ENCODE data around the gene ALG9.

Gene ALG9

GRCh38 chr11:111766834-111767142 is 104.6 kb downstream of the ALG9 start:
- no peak for TF ChIP-seq CTCF (conservative IDR thresholded peaks at IDR 0.05; ENCODE audit: control insufficient read depth, insufficient read depth, low read depth, low read length)
- peak overlapping the region; percentile 90 for H3K4me3 ChIP-seq (ENCODE audit: control insufficient read depth, low read depth, low read length)
- DNase-seq (ENCODE audit: low read depth): no peak

GRCh38 chr11:111765984-111766833 is 105.2 kb downstream of the ALG9 start, which contains the start of gene PPP2R1B:
TSS of gene PPP2R1B (minus strand) at chr11:111766389. CDS start at chr11:111766361, 28 bp downstream.
- no peak for TF ChIP-seq CTCF (conservative IDR thresholded peaks at IDR 0.05; ENCODE audit: control insufficient read depth, insufficient read depth, low read depth, low read length)
- peak; percentile 62 for DNase-seq (ENCODE audit: low read depth)
- peak within 1 kb of the TSS; percentile 90 for H3K4me3 ChIP-seq (ENCODE audit: control insufficient read depth, low read depth, low read length)

- peak overlapping the region; percentile 90 for H3K4me3 ChIP-seq (ENCODE audit: control insufficient read depth, low read depth, low read length)
- TF ChIP-seq CTCF (conservative IDR thresholded peaks at IDR 0.05; ENCODE audit: control insufficient read depth, insufficient read depth, low read depth, low read length): no peak
- peak; percentile 10 for DNase-seq (ENCODE audit: low read depth)
These were observed 105.9 kb downstream of the ALG9 start for GRCh38 chr11:111765320-111765983.

GRCh38 chr11:111764621-111765020 is 106.8 kb downstream of the ALG9 start:
- TF ChIP-seq CTCF (conservative IDR thresholded peaks at IDR 0.05; ENCODE audit: control insufficient read depth, insufficient read depth, low read depth, low read length): no peak
- peak overlapping the region; percentile 90 for H3K4me3 ChIP-seq (ENCODE audit: control insufficient read depth, low read depth, low read length)
- peak; percentile 39 for DNase-seq (ENCODE audit: low read depth)

- peak; percentile 27 for DNase-seq (ENCODE audit: low read depth)
- H3K4me3 ChIP-seq (ENCODE audit: control insufficient read depth, low read depth, low read length): no peak overlapping the region
- peak; percentile 16 for TF ChIP-seq CTCF (conservative IDR thresholded peaks at IDR 0.05; ENCODE audit: control insufficient read depth, insufficient read depth, low read depth, low read length)
These were observed 108.3 kb downstream of the ALG9 start for GRCh38 chr11:111762981-111763643.

- no peak for DNase-seq (ENCODE audit: low read depth)
- H3K4me3 ChIP-seq (ENCODE audit: control insufficient read depth, low read depth, low read length): no peak overlapping the region
- TF ChIP-seq CTCF (conservative IDR thresholded peaks at IDR 0.05; ENCODE audit: control insufficient read depth, insufficient read depth, low read depth, low read length): no peak
These were observed 108.9 kb downstream of the ALG9 start for GRCh38 chr11:111762526-111762925.

Data from fibroblast of mammary gland (primary cell).